Cardiac muscle cell (in vitro differentiated cells and primary cell): ENCODE data around the gene GALNS. TPM values are rescaled to one million over a fixed set of nuclear protein-coding genes. Genes with fewer than 3 reads are reported as not detected.

Experiments used
- DNase-seq, 2 donors: peaks; one replicate each; pipeline versions ENCODE4 v3.0.0 to v3.0.0-alpha.2; 2010 to 2017; ENCODE audit warnings: low read depth in 1 of 2, low spot score in 1 of 2
- H3K27ac ChIP-seq: fragments of 200-600 bp; sonication (generic); 2 replicates; pipeline ENCODE4 v1.5.1; 2016
- H3K27me3 ChIP-seq: fragments of 200-600 bp; sonication (generic); 2 replicates; pipeline ENCODE4 v1.6.0; 2016; ENCODE audit warnings: control low read depth
- H3K36me3 ChIP-seq: fragments of 200-600 bp; sonication (generic); 2 replicates; pipeline ENCODE4 v1.5.1; 2016; ENCODE audit warnings: control low read depth
- H3K4me1 ChIP-seq: fragments of 200-600 bp; sonication (generic); 2 replicates; pipeline ENCODE4 v1.8.1; 2017; ENCODE audit warnings: low read depth, mild to moderate bottlenecking, mixed run types
- H3K4me3 ChIP-seq: fragments of 200-600 bp; sonication (generic); 2 replicates; pipeline ENCODE4 v1.5.1; 2016; ENCODE audit warnings: mild to moderate bottlenecking
- H3K9me3 ChIP-seq: fragments of 200-600 bp; sonication (generic); 2 replicates; pipeline ENCODE4 v1.5.1; 2017; ENCODE audit warnings: low read depth, mild to moderate bottlenecking, control low read depth
- CTCF ChIP-seq: IDR thresholded peaks from 2 replicates; pipeline ENCODE4 v1.5.1; 2012; ENCODE audit warnings: low read depth, mild to moderate bottlenecking, low read length
- polyA plus RNA-seq: library from polyadenylated mRNA; unstranded; fragments of >200 nt; fragmentation: Nextera tagmentation; extraction: Ambion mirVana; gene quantifications from 2 replicates; pipeline ENCODE4 v1.2.1, GENCODE V29; 2016
- total RNA-seq: library from RNA; depleted of rRNA; stranded (reverse); fragments of >200 nt; gene quantifications from 2 replicates; pipeline ENCODE4 v1.2.3, GENCODE V29; 2016

GALNS gene
- total and polyA plus RNA-seq, 2 experiments from 2014 or later = 28.3 to 31.0 TPM

GRCh38 chr16:88796278-88796677, 60.5 kb downstream of the GALNS start:
- Histone ChIP-seq H3K9me3 (no peaks in the 10 kb centered on the region), H3K4me3 (no peak overlapping the region), H3K4me1 (no peaks in the 10 kb centered on the region), H3K36me3 (no peaks in the 10 kb centered on the region), H3K27ac (no peak overlapping the region), H3K27me3 (no peaks in the 10 kb centered on the region)
- TF ChIP-seq CTCF = no peak
- no peak for DNase-seq

- Histone ChIP-seq H3K4me1 (peaks cover 3% of the 10 kb centered on the region), H3K27me3 (no peaks in the 10 kb centered on the region), H3K4me3 (no peak overlapping the region), H3K27ac (no peak overlapping the region), H3K9me3 (no peaks in the 10 kb centered on the region), H3K36me3 (no peaks in the 10 kb centered on the region)
- TF ChIP-seq CTCF = no peak
- no peak for DNase-seq
Measured at GRCh38 chr16:88793251-88793954, 63.3 kb downstream of the GALNS start.

DNA sequence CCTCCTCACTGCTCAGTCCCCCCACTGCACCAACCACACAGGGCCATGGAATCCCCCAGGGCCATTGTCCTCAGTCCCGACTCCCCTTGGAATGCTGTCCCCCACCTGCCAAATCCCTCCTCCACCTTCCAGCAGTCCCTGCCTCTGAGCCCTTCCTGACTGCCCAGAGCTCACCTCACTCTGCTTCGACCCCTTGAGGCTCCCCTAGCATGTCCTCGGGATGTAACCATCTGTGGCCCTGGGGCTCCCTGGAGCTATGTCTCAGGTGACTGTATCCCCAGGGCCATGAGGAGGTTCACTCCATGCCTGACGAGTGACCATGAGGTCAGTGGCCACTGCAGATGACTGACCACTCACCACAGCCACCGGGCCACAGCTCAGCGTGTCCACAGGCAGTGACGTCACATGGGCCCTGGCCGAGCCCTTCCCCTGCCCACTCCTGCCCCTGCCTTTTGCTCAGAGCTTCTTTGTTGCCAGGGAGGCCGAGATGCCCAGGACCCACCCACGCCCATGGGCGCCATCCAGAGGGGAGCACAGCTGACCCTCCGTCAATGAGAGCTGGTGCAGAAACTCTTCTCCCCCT, 64.0 kb downstream of the GALNS start:
- peaks cover 3% of the 10 kb centered on the region for H3K4me1 ChIP-seq
- no peaks in the 10 kb centered on the region for H3K9me3 ChIP-seq
- no peak for DNase-seq
- TF ChIP-seq CTCF = no peak
- no peaks in the 10 kb centered on the region for H3K27me3 ChIP-seq
- no peak overlapping the region for H3K4me3 ChIP-seq
- no peaks in the 10 kb centered on the region for H3K36me3 ChIP-seq
- H3K27ac ChIP-seq = no peak overlapping the region

- no peak for DNase-seq
- Histone ChIP-seq H3K27ac (no peak overlapping the region), H3K27me3 (no peaks in the 10 kb centered on the region), H3K4me3 (no peak overlapping the region), H3K36me3 (no peaks in the 10 kb centered on the region), H3K4me1 (peaks cover 3% of the 10 kb centered on the region), H3K9me3 (no peaks in the 10 kb centered on the region)
- TF ChIP-seq CTCF = no peak
Measured at GRCh38 chr16:88792078-88792550, 64.6 kb downstream of the GALNS start.

GRCh38 chr16:88790312-88791211, 66.2 kb downstream of the GALNS start:
- no peaks in the 10 kb centered on the region for H3K36me3 ChIP-seq
- H3K4me3 ChIP-seq = no peak overlapping the region
- peak in 1 of 2 donors; percentile 49 for DNase-seq
- no peak overlapping the region for H3K27ac ChIP-seq
- no peaks in the 10 kb centered on the region for H3K9me3 ChIP-seq
- TF ChIP-seq CTCF = no peak
- H3K4me1 ChIP-seq = peaks cover 3% of the 10 kb centered on the region
- H3K27me3 ChIP-seq = no peaks in the 10 kb centered on the region
